ENCODE data around the gene PRG3. TPM values are rescaled to one million over a fixed set of nuclear protein-coding genes. Genes with fewer than 3 reads are reported as not detected.

Gene PRG3
- total and polyA plus RNA-seq, 9 of the 15 experiments (the other 6 are each of a cell fraction or from before 2014, with no cell fraction given) = 0.18 to 0.55 (median 0.38) TPM; not detected in 6

DNA sequence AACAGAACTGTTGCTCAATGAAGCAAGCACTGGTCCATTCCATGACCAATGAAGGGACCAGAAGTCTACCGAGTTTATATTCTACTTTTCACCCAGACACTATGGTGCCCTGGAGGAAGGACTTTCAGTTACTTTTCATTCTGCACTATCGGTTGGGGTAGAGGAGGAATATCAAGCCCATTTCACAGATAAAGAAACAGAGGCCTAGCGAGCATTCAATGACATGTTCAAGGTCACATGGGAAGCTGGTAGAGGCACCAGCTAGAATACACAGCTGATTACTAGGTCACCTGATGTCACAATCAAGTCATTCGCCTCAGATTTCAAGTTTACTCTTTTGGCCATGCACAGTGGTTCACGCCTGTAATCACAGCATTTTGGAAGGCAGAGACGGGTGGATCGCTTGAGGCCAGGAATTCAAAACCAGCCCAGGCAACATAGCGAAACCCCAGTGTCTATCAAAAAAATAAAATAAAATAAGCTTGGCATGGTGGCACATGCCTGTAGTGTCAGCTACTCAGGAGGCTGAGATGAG, 27.1 kb upstream of the PRG3 start (continued):
- TF ChIP-seq ZFP36 (IDR thresholded peaks at IDR 0.05; ENCODE audit: low read depth, low read length, partially characterized antibody) = no peak
- no peak for TF ChIP-seq HIVEP1 (CRISPR knock-in tag; IDR thresholded peaks at IDR 0.05)
- no peak for TF ChIP-seq IRF2 (CRISPR knock-in tag; IDR thresholded peaks at IDR 0.05)
- no peak for TF ChIP-seq NFE2L1 (tag; IDR thresholded peaks at IDR 0.05; ENCODE audit: borderline replicate concordance, low read depth)
- TF ChIP-seq RFX5 (IDR thresholded peaks at IDR 0.05; ENCODE audit: low read depth, low read length) = no peak
- TF ChIP-seq, protein P1, sequence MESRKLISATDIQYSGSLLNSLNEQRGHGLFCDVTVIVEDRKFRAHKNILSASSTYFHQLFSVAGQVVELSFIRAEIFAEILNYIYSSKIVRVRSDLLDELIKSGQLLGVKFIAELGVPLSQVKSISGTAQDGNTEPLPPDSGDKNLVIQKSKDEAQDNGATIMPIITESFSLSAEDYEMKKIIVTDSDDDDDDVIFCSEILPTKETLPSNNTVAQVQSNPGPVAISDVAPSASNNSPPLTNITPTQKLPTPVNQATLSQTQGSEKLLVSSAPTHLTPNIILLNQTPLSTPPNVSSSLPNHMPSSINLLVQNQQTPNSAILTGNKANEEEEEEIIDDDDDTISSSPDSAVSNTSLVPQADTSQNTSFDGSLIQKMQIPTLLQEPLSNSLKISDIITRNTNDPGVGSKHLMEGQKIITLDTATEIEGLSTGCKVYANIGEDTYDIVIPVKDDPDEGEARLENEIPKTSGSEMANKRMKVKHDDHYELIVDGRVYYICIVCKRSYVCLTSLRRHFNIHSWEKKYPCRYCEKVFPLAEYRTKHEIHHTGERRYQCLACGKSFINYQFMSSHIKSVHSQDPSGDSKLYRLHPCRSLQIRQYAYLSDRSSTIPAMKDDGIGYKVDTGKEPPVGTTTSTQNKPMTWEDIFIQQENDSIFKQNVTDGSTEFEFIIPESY (CRISPR knock-in tag; IDR thresholded peaks at IDR 0.05) = peak; percentile 93
- TF ChIP-seq KDM1A (IDR thresholded peaks at IDR 0.05) = peak; percentile 7 to 52; a peak in 2 of 4 replicates
- TF ChIP-seq ZNF766 (CRISPR knock-in tag; conservative IDR thresholded peaks at IDR 0.05) = no peak
- TF ChIP-seq SMAD1 (IDR thresholded peaks at IDR 0.05; ENCODE audit: low read depth, low read length, partially characterized antibody) = no peak
- TF ChIP-seq GTF2E2 (tag; IDR thresholded peaks at IDR 0.05) = no peak
- TF ChIP-seq, protein P2, sequence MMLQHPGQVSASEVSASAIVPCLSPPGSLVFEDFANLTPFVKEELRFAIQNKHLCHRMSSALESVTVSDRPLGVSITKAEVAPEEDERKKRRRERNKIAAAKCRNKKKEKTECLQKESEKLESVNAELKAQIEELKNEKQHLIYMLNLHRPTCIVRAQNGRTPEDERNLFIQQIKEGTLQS (IDR thresholded peaks at IDR 0.05) = no peak
- TF ChIP-seq, protein P2 (CRISPR knock-in tag; conservative IDR thresholded peaks at IDR 0.05) = no peak
- TF ChIP-seq PHF21A (IDR thresholded peaks at IDR 0.05; ENCODE audit: borderline replicate concordance, low read depth) = no peak
- TF ChIP-seq, protein P3, sequence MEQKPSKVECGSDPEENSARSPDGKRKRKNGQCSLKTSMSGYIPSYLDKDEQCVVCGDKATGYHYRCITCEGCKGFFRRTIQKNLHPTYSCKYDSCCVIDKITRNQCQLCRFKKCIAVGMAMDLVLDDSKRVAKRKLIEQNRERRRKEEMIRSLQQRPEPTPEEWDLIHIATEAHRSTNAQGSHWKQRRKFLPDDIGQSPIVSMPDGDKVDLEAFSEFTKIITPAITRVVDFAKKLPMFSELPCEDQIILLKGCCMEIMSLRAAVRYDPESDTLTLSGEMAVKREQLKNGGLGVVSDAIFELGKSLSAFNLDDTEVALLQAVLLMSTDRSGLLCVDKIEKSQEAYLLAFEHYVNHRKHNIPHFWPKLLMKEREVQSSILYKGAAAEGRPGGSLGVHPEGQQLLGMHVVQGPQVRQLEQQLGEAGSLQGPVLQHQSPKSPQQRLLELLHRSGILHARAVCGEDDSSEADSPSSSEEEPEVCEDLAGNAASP (IDR thresholded peaks at IDR 0.05) = no peak
- TF ChIP-seq PTTG1 (tag; IDR thresholded peaks at IDR 0.05; ENCODE audit: low read depth) = no peak

All from K562 (cell line).